HEK293T (cell line): ENCODE measurements around the gene HHAT.

Experiments used
- ARNT ChIP-seq: fragments of 450-650 bp; IDR thresholded peaks from 2 replicates; pipeline ENCODE4 v1.6.1; 2017; ENCODE audit warnings: mild to moderate bottlenecking
- BHLHE40 ChIP-seq: fragments of 450-650 bp; IDR thresholded peaks from 2 replicates; pipeline ENCODE4 v1.6.1; 2016; ENCODE audit warnings: mild to moderate bottlenecking, moderate library complexity, borderline replicate concordance
- CTBP1 ChIP-seq: fragments of 450-650 bp; IDR thresholded peaks from 2 replicates; pipeline ENCODE4 v1.6.1; 2016; ENCODE audit warnings: borderline replicate concordance
- ELF4 ChIP-seq: fragments of 450-650 bp; IDR thresholded peaks from 2 replicates; pipeline ENCODE4 v1.6.1; 2017; ENCODE audit warnings: antibody characterized with exemption
- FOXA1 ChIP-seq: fragments of 450-650 bp; IDR thresholded peaks from 2 replicates; pipeline ENCODE4 v1.6.1; 2016; ENCODE audit warnings: mild to moderate bottlenecking
- FOXK2 ChIP-seq: fragments of 450-650 bp; IDR thresholded peaks from 2 replicates; pipeline ENCODE4 v1.6.1; 2016; ENCODE audit warnings: mild to moderate bottlenecking
- FOXM1 ChIP-seq: fragments of 450-650 bp; IDR thresholded peaks from 2 replicates; pipeline ENCODE4 v1.6.1; 2017; ENCODE audit warnings: mild to moderate bottlenecking, borderline replicate concordance
- HDGF ChIP-seq: fragments of 450-650 bp; IDR thresholded peaks from 2 replicates; pipeline ENCODE4 v1.6.1; 2017; ENCODE audit warnings: antibody characterized with exemption, borderline replicate concordance
- NFRKB ChIP-seq: fragments of 450-650 bp; IDR thresholded peaks from 2 replicates; pipeline ENCODE4 v1.6.1; 2016; ENCODE audit warnings: mild to moderate bottlenecking, moderate library complexity
- SP1 ChIP-seq: fragments of 450-650 bp; IDR thresholded peaks from 2 replicates; pipeline ENCODE4 v1.6.1; 2017
- SUZ12 ChIP-seq: fragments of 450-650 bp; IDR thresholded peaks from 2 replicates; pipeline ENCODE4 v1.6.1; 2016; ENCODE audit warnings: mild to moderate bottlenecking
- TARDBP ChIP-seq: fragments of 450-650 bp; IDR thresholded peaks from 2 replicates; pipeline ENCODE4 v1.6.1; 2016
- TF ChIP-seq, protein P1 (sequence below): fragments of 450-650 bp; IDR thresholded peaks from 2 replicates; pipeline ENCODE4 v1.6.1; 2016

DNA sequence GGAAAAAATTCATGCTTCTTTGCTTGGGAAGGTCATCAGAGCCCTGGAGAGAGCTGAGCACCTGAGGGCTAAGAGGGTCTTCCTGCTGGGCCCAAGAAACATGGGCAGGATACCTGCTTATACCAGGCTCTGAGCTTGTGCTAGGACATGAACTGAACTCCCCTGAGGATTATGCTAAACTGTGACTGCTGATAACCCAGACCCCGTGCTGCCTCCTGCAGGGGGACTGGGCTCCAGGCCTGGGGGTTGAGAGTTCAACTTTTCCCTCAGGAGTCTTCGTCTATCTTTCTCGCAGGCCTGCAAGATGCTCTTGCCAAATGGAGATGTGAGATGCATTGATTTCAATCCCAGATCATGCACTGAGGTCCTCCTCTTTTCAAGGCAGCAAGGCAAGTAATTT lies 368.5 kb downstream of the HHAT start:
- TF ChIP-seq FOXA1 (no peak), FOXK2 (no peak), SP1 (no peak), TARDBP (no peak), HDGF (no peak), ELF4 (no peak), ARNT (no peak), SUZ12 (no peak), FOXM1 (no peak), CTBP1 (no peak), NFRKB (no peak), BHLHE40 (no peak)
- TF ChIP-seq, protein P1, sequence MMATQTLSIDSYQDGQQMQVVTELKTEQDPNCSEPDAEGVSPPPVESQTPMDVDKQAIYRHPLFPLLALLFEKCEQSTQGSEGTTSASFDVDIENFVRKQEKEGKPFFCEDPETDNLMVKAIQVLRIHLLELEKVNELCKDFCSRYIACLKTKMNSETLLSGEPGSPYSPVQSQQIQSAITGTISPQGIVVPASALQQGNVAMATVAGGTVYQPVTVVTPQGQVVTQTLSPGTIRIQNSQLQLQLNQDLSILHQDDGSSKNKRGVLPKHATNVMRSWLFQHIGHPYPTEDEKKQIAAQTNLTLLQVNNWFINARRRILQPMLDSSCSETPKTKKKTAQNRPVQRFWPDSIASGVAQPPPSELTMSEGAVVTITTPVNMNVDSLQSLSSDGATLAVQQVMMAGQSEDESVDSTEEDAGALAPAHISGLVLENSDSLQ, result no peak
